HepG2 (cell line): ENCODE measurements around the gene ERC1. TPM values are rescaled to one million over a fixed set of nuclear protein-coding genes. Genes with fewer than 3 reads are reported as not detected.

ENCODE experiments used
- ATAC-seq: fragments of 200-7000 bp; cut with Tn5 transposase; 3 replicates; pipeline ENCODE4 v1.9.1; 2020; ENCODE audit warnings: mild to moderate bottlenecking, moderate library complexity
- BruUV-seq: library from RNA; stranded (reverse); fragments of 400-500 nt; replicated peaks from 2 replicates; lab custom pipeline; 2021; lab: Mats Ljungman, UMichigan
- CTCF ChIA-PET: fragments of 300-600 bp; formaldehyde crosslinking; extraction: SDS; loops from one replicate; lab custom pipeline; 2021; ENCODE audit warnings: low total read pairs, inconsistent platforms, low intra/inter-chr PET ratio; lab: Yijun Ruan, JAX
- POLR2A ChIA-PET: fragments of 350-600 bp; sonication (Branson Sonifier 250); formaldehyde crosslinking; loops from one replicate; lab custom pipeline; 2020; ENCODE audit warnings: antibody characterized with exemption, inconsistent platforms; lab: Yijun Ruan, JAX
- DNase-seq: peaks from one replicate; pipeline ENCODE4 v3.0.0-alpha.2; 2015; ENCODE audit warnings: low spot score
- FAIRE-seq: peaks from 3 replicates; lab custom pipeline; 2011; peaks lifted over from hg19 to GRCh38; lab: Jason Lieb, UNC
- H2AFZ ChIP-seq: one replicate; pipeline ENCODE4 v1.6.1; 2011; ENCODE audit warnings: low read length, inconsistent platforms
- H3K27ac ChIP-seq: fragments of 300-600 bp; 3 replicates; pipeline ENCODE4 v1.8.0; 2011; ENCODE audit warnings: mixed run types, mild to moderate bottlenecking, mixed read lengths, low read length, inconsistent platforms; ENCODE audit not compliant: insufficient read depth; ENCODE audit errors: extremely low read length
- H3K27me3 ChIP-seq, 2 experiments: fragments of 200-600 bp in 1 of 2; 2 replicates in 1 of 2; 3 replicates in 1 of 2; pipeline versions ENCODE4 v1.6.0 to v1.8.0; 2011; ENCODE audit warnings: low read length in 2 of 2, mild to moderate bottlenecking in 2 of 2, moderate library complexity in 2 of 2, inconsistent platforms in 1 of 2; ENCODE audit not compliant: insufficient read depth in 2 of 2, control insufficient read depth in 1 of 2
- H3K36me3 ChIP-seq, 2 experiments: fragments of 200-600 bp in 1 of 2; replicated peaks in 1 of 2; 2 replicates in 1 of 2; 3 replicates in 1 of 2; pipeline versions ENCODE4 v1.5.1 to v1.8.0; 2011; ENCODE audit warnings: low read length in 2 of 2, inconsistent platforms in 1 of 2; ENCODE audit not compliant: insufficient read depth in 2 of 2, control insufficient read depth in 1 of 2
- H3K4me1 ChIP-seq: 2 replicates; pipeline ENCODE4 v1.5.1; 2012; ENCODE audit warnings: low read length, inconsistent platforms; ENCODE audit not compliant: insufficient read depth
- H3K4me2 ChIP-seq: 2 replicates; pipeline ENCODE4 v1.6.0; 2011; ENCODE audit warnings: low read depth, low read length, inconsistent platforms
- H3K4me3 ChIP-seq, 3 experiments: fragments of 200-600 bp in 1 of 3; sonication (generic), shearing (Covaris generic) in 1 of 3; replicated peaks in 1 of 3; 2 replicates each; pipeline ENCODE4 v1.5.1; 2011 to 2016; ENCODE audit warnings: low read length in 3 of 3, inconsistent platforms in 2 of 3, low read depth in 2 of 3, mild to moderate bottlenecking in 2 of 3, control low read depth in 1 of 3, mixed read lengths in 1 of 3; ENCODE audit not compliant: insufficient read depth in 1 of 3
- H3K79me2 ChIP-seq: one replicate; pipeline ENCODE4 v1.6.1; 2011; ENCODE audit warnings: low read length, inconsistent platforms; ENCODE audit not compliant: insufficient read depth
- H3K9ac ChIP-seq: 2 replicates; pipeline ENCODE4 v1.6.0; 2011; ENCODE audit warnings: mild to moderate bottlenecking, low read depth, low read length, inconsistent platforms; ENCODE audit not compliant: insufficient read depth
- H3K9me3 ChIP-seq: 2 replicates; pipeline ENCODE4 v1.5.1; 2012; ENCODE audit warnings: mild to moderate bottlenecking, low read length
- H4K20me1 ChIP-seq: 2 replicates; pipeline ENCODE4 v1.6.0; 2011; ENCODE audit warnings: inconsistent platforms, mild to moderate bottlenecking, low read length, moderate library complexity; ENCODE audit not compliant: insufficient read depth
- MAFG ChIP-seq: sonication (generic); formaldehyde crosslinking; IDR thresholded peaks from 2 replicates; pipeline ENCODE4 v1.5.1; 2020; ENCODE audit warnings: mild to moderate bottlenecking, missing genetic modification reagents
- MXD1 ChIP-seq: sonication (generic); formaldehyde crosslinking; IDR thresholded peaks from 2 replicates; pipeline ENCODE4 v1.4.0; 2020; ENCODE audit warnings: mild to moderate bottlenecking, missing genetic modification reagents
- PHF8 ChIP-seq: sonication (generic); formaldehyde crosslinking; IDR thresholded peaks from 2 replicates; pipeline ENCODE4 v1.5.0; 2020; ENCODE audit warnings: missing genetic modification reagents
- ZBTB10 ChIP-seq: sonication (generic); formaldehyde crosslinking; IDR thresholded peaks from 2 replicates; pipeline ENCODE4 v1.4.0; 2020; ENCODE audit warnings: missing genetic modification reagents, borderline replicate concordance
- ZNF143 ChIP-seq: sonication (generic); formaldehyde crosslinking; IDR thresholded peaks from 2 replicates; pipeline ENCODE4 v1.4.0; 2020; ENCODE audit warnings: missing genetic modification reagents
- ZNF263 ChIP-seq: sonication (generic); formaldehyde crosslinking; IDR thresholded peaks from 2 replicates; pipeline ENCODE4 v1.4.0; 2020; ENCODE audit warnings: missing genetic modification reagents
- ZNF484 ChIP-seq: sonication (generic); formaldehyde crosslinking; IDR thresholded peaks from 2 replicates; pipeline ENCODE4 v1.5.1; 2020; ENCODE audit warnings: mild to moderate bottlenecking, low read depth, missing genetic modification reagents, borderline replicate concordance
- ZNF574 ChIP-seq: sonication (generic); formaldehyde crosslinking; IDR thresholded peaks from 2 replicates; pipeline ENCODE4 v1.4.0; 2020; ENCODE audit warnings: missing genetic modification reagents
- WGBS: methylation state at CpG from one replicate; pipeline ENCODE4 v1.1.6; 2017; ENCODE audit warnings: low lambda C conversion rate; 5-methylcytosine and 5-hydroxymethylcytosine counted together
- in situ Hi-C: cut with HindIII; loops from 2 replicates; pipeline ENCODE4 v1.10.0; 2017; ENCODE audit warnings: low pct_unique_long_range_greater_than_20kb; ENCODE audit not compliant: extremely low pct_ligation_motif_present
- intact Hi-C: fragments of 100-400 bp; cut with micrococcal nuclease; formaldehyde crosslinking; loops from one replicate; pipeline ENCODE4 v1.10.0; 2022; ENCODE audit not compliant: unreplicated experiment
- polyA plus RNA-seq, 8 experiments: library from polyadenylated mRNA; depleted of rRNA in 3 of 8; stranded (reverse) in 7 of 8; unstranded in 1 of 8; fragments of >200 nt; fragmentation: Illumina TruSeq in 4 of 8; extraction: Trizol in 4 of 8; gene quantifications; 2 replicates each; pipeline versions ENCODE4 v1.2.1 to v1.2.3, GENCODE V29; 2011 to 2016; ENCODE audit warnings: low read depth in 4 of 8, missing spikeins in 1 of 8, mixed read lengths in 1 of 8; ENCODE audit not compliant: insufficient read depth in 1 of 8
- total RNA-seq, 5 experiments: library from RNA; depleted of rRNA; stranded (reverse); fragments of >200 nt; fragmentation: Illumina TruSeq; extraction: Trizol; gene quantifications; 2 replicates each; pipeline ENCODE4 v1.2.3, GENCODE V29; 2016; ENCODE audit warnings: low read depth in 1 of 5

ERC1 gene
- total and polyA plus RNA-seq, 2 of the 13 experiments (the other 11 are each of a cell fraction or from before 2014, with no cell fraction given), result 6.1 to 12.4 TPM

- no peak for TF ChIP-seq ZNF143 (CRISPR knock-in tag)
- intact Hi-C loops, result no loop called here
- H3K79me2 ChIP-seq, result no peaks in the 10 kb centered on the region
- no peak overlapping the region for H3K4me2 ChIP-seq
- no peaks in the 10 kb centered on the region for H3K4me1 ChIP-seq
- ChIA-PET POLR2A (no interaction called here), CTCF (no interaction called here)
- no peak overlapping the region for H3K27ac ChIP-seq
- 94% methylated on average over 5 of the region's 5 CpGs for WGBS
- no peaks in the 10 kb centered on the region for H3K27me3 ChIP-seq
- no peaks in the 10 kb centered on the region for H3K9me3 ChIP-seq
- FAIRE-seq (no peak), DNase-seq (no peak), ATAC-seq (no peak)
- in situ Hi-C loops, result no loop called here
- no peaks in the 10 kb centered on the region for H3K36me3 ChIP-seq
- H4K20me1 ChIP-seq, result no peaks in the 10 kb centered on the region
- H3K4me3 ChIP-seq, result no peak overlapping the region
- H3K9ac ChIP-seq, result no peak overlapping the region
- BruUV-seq, result no TSS peak
- H2AFZ ChIP-seq, result no peak overlapping the region
Measured at GRCh38 chr12:1466481-1467154, 475.6 kb downstream of the ERC1 start.

- no peak for ATAC-seq
- Histone ChIP-seq H4K20me1 (no peaks in the 10 kb centered on the region), H3K4me2 (no peak overlapping the region), H3K27me3 (no peaks in the 10 kb centered on the region), H3K4me1 (no peaks in the 10 kb centered on the region), H2AFZ (no peak overlapping the region), H3K27ac (no peak overlapping the region), H3K9ac (no peak overlapping the region), H3K9me3 (no peaks in the 10 kb centered on the region), H3K4me3 (no peak overlapping the region), H3K36me3 (no peaks in the 10 kb centered on the region), H3K79me2 (no peaks in the 10 kb centered on the region)
- intact Hi-C loops (no loop called here), in situ Hi-C loops (no loop called here)
- ChIA-PET CTCF (no interaction called here), POLR2A (no interaction called here)
- FAIRE-seq, result no peak
- TF ChIP-seq ZNF484 (CRISPR knock-in tag), result no peak
- TF ChIP-seq PHF8 (CRISPR knock-in tag), result no peak
- no peak for TF ChIP-seq ZNF263 (CRISPR knock-in tag)
- TF ChIP-seq ZNF574 (CRISPR knock-in tag), result no peak
- TF ChIP-seq MXD1 (CRISPR knock-in tag), result no peak
- no peak for TF ChIP-seq ZBTB10 (CRISPR knock-in tag)
- TF ChIP-seq MAFG, result no peak
- DNase-seq, result no peak
- BruUV-seq, result no TSS peak
- 100% methylated on average over 11 of the region's 11 CpGs for WGBS
Measured at GRCh38 chr12:1467710-1468109, 476.7 kb downstream of the ERC1 start.
